Loucy (cell line): Measurements from ENCODE around the gene PRR36.

ENCODE experiments used
- CTCF ChIP-seq: fragments of 200-600 bp; sonication (generic); conservative IDR thresholded peaks from 2 replicates; pipeline ENCODE4 v1.5.1; 2014; ENCODE audit warnings: mild to moderate bottlenecking, antibody characterized with exemption, low read length
- EZH2phosphoT487 ChIP-seq: fragments of 200-600 bp; IDR thresholded peaks from 2 replicates; pipeline ENCODE4 v1.6.1; 2018; ENCODE audit warnings: antibody characterized with exemption, mild to moderate bottlenecking, moderate library complexity, borderline replicate concordance

DNA sequence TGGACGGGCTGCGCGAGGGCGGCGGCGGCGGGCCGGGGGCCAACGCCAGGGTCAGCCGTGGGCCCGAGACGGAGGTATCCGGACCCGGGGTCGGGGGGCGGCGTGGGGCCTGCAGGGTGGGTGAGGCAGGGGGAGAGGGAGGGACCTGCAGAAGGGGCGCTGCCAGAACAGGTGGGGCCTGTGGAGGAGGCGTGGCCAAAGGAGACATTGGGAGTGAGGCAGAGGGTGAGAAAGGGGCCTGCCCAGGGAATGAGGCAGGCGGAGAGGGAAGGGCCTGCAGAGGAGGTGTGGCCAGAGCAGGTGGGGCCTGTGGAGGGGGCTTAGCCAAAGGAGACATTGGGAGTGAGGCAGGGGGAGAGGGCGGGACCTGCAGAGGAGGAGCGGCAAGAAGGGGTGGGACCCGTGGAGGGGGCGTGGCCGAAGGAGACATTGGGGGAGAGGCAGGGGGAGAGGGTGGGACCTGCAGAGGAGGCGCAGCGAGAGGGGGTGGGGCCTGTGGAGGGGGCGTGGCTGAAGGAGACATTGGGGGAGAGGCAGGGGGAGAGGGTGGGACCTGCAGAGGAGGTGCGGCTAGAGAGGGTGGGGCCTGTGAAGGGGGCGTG lies 4.2 kb downstream of the PRR36 start:
- TF ChIP-seq EZH2phosphoT487 (no peak), CTCF (no peak)
